Ovary (tissue), 3 donors: Measurements from ENCODE around the gene SUGCT.

Experiments used
- EP300 ChIP-seq: sonication (generic); formaldehyde crosslinking; IDR thresholded peaks from one replicate; pipeline ENCODE4 v1.6.1; 2017; ENCODE audit warnings: antibody characterized with exemption
- POLR2A ChIP-seq: fragments of 450-650 bp; IDR thresholded peaks from one replicate; pipeline ENCODE4 v1.6.1; 2017; ENCODE audit warnings: antibody characterized with exemption, mild to moderate bottlenecking, moderate library complexity
- TF ChIP-seq, protein P1 (sequence below), 3 donors: fragments of 450-650 bp in 2 of 3; fragments of 200-600 bp in 1 of 3; IDR thresholded peaks; one replicate each; pipeline versions ENCODE4 v1.5.1 to v1.8.0; 2016 to 2022; ENCODE audit warnings: antibody characterized with exemption in 3 of 3, mild to moderate bottlenecking in 1 of 3
- donor health status: DM: no; HTN: no; CAD: no.

DNA sequence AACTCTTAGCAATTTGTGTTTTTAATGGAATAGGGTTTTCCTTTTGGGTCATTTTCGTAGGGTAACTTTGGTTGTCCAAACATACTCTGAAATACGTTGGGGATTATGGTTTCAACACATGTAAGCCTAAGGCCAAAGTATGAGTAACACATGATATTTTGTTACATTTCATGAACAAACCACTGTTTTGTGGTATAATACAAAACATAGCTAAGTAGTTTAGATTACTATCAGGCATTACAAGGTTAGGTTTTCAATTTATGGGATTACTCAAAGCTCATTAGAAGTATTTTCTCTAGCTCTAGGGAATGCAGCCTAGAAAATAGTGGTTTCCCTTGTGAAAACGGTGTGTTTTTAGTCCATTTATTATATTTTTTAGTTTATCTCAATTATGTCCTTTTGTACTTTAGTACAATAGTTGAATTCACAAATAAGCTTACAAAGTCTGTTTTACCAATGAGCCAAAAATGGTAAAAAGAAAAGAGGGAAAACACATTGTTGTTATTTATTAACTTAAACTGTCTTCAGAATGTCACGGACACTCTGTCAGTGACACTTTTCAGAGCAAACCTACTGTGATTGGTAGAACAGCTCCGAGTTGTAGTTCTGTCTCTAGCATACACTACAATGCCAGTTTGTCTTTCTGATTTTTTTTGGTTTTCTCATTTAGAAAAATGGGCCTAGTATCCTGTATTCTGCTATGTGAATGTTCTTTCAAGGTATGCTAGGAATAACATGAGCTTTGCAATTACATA lies 473.7 kb downstream of the SUGCT start:
- TF ChIP-seq, protein P1, sequence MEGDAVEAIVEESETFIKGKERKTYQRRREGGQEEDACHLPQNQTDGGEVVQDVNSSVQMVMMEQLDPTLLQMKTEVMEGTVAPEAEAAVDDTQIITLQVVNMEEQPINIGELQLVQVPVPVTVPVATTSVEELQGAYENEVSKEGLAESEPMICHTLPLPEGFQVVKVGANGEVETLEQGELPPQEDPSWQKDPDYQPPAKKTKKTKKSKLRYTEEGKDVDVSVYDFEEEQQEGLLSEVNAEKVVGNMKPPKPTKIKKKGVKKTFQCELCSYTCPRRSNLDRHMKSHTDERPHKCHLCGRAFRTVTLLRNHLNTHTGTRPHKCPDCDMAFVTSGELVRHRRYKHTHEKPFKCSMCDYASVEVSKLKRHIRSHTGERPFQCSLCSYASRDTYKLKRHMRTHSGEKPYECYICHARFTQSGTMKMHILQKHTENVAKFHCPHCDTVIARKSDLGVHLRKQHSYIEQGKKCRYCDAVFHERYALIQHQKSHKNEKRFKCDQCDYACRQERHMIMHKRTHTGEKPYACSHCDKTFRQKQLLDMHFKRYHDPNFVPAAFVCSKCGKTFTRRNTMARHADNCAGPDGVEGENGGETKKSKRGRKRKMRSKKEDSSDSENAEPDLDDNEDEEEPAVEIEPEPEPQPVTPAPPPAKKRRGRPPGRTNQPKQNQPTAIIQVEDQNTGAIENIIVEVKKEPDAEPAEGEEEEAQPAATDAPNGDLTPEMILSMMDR (IDR thresholded peaks at IDR 0.05), result no peak
- TF ChIP-seq POLR2A (no peak), EP300 (no peak)
